Measurements from ENCODE around the gene ABHD3. TPM values are rescaled to one million over a fixed set of nuclear protein-coding genes. Genes with fewer than 3 reads are reported as not detected.

ABHD3 gene
- total RNA-seq, 1 experiment from 2014 or later, result 23.3 TPM

GRCh38 chr18:21634588-21635199, 69.9 kb downstream of the ABHD3 start:
- intact Hi-C loops (cut with micrococcal nuclease; ENCODE audit: unreplicated experiment) (no loop called here), in situ Hi-C loops (cut with HindIII; ENCODE audit: low pct_unique_long_range_greater_than_20kb, low sequenced_read_pairs) (no loop called here)
- Histone ChIP-seq H3K4me1 (ENCODE audit: control insufficient read depth, insufficient read depth, low read length) (no peaks in the 10 kb centered on the region), H3K27ac (ENCODE audit: low read length) (no peak overlapping the region), H3K27me3 (ENCODE audit: control insufficient read depth, insufficient read depth, low read length) (no peaks in the 10 kb centered on the region), H3K9me3 (ENCODE audit: control insufficient read depth, insufficient read depth, low read depth, low read length) (no peaks in the 10 kb centered on the region), H3K36me3 (ENCODE audit: control insufficient read depth, insufficient read depth, low read length) (peaks cover 9% of the 10 kb centered on the region), H3K4me3 (ENCODE audit: low read depth in 2 of 2, low read length in 2 of 2) (no peak overlapping the region)
- TSS peak; percentile 31 for BruUV-seq (replicated peaks)
- POLR2A ChIA-PET, result no interaction called here
- CTCF ChIA-PET, result no interaction called here
- ATAC-seq, result no peak
- no peak for TF ChIP-seq REST (IDR thresholded peaks at IDR 0.05; ENCODE audit: insufficient read depth in 1 of 2, low read depth in 2 of 2, low read length in 1 of 2)
- TF ChIP-seq SIN3A (IDR thresholded peaks at IDR 0.05; ENCODE audit: borderline replicate concordance, insufficient read depth, low read depth, low read length), result no peak
- peak; percentile 51; the same call in 1 of the 2 replicates for TF ChIP-seq POLR2AphosphoS5 (IDR thresholded peaks at IDR 0.05; ENCODE audit: low read depth, low read length)
- no peak for DNase-seq (ENCODE audit: low read depth, low spot score)

- ChIA-PET POLR2A (interaction anchor here (0.7 kb wide), 1 partner anchor 165 kb away, joined by 3 read pairs; no protein-coding TSS in a partner anchor), CTCF (interaction anchor here (0.6 kb wide), 2 partner anchors 31 to 218 kb away, joined by 3 to 6 read pairs; no protein-coding TSS in a partner anchor)
- H3K36me3 ChIP-seq (ENCODE audit: control insufficient read depth, insufficient read depth, low read length), result peaks cover 25% of the 10 kb centered on the region
- H3K4me1 ChIP-seq (ENCODE audit: control insufficient read depth, insufficient read depth, low read length), result no peaks in the 10 kb centered on the region
- TF ChIP-seq TCF7L2 (IDR thresholded peaks at IDR 0.05; ENCODE audit: low read depth, low read length) (no peak), REST (IDR thresholded peaks at IDR 0.05; ENCODE audit: insufficient read depth in 1 of 2, low read depth in 2 of 2, low read length in 1 of 2) (no peak), CTCF (IDR thresholded peaks at IDR 0.05) (no peak), SIN3A (IDR thresholded peaks at IDR 0.05; ENCODE audit: borderline replicate concordance, insufficient read depth, low read depth, low read length) (no peak), POLR2AphosphoS5 (IDR thresholded peaks at IDR 0.05; ENCODE audit: low read depth, low read length) (no peak)
- in situ Hi-C loops (cut with HindIII; ENCODE audit: low pct_unique_long_range_greater_than_20kb, low sequenced_read_pairs) (no loop called here), intact Hi-C loops (cut with micrococcal nuclease; ENCODE audit: unreplicated experiment) (no loop called here)
- ATAC-seq (no peak), DNase-seq (ENCODE audit: low read depth, low spot score) (no peak)
- H3K9me3 ChIP-seq (ENCODE audit: control insufficient read depth, insufficient read depth, low read depth, low read length), result no peaks in the 10 kb centered on the region
- H3K27ac ChIP-seq (ENCODE audit: low read length), result no peak overlapping the region
- BruUV-seq (replicated peaks), result no TSS peak
- no peaks in the 10 kb centered on the region for H3K27me3 ChIP-seq (ENCODE audit: control insufficient read depth, insufficient read depth, low read length)
- H3K4me3 ChIP-seq (ENCODE audit: low read depth in 2 of 2, low read length in 2 of 2), result no peak overlapping the region
Measured at GRCh38 chr18:21632393-21632792, 72.2 kb downstream of the ABHD3 start.

All from Panc1 (cell line).